HEK293T (cell line): Measurements from ENCODE around the gene HDAC9.

Source experiments
- CTCF ChIA-PET: fragments of 350-600 bp; formaldehyde crosslinking; extraction: SDS; loops from one replicate; lab custom pipeline; 2021; ENCODE audit warnings: antibody characterized with exemption, inconsistent platforms; lab: Yijun Ruan, JAX
- POLR2A ChIA-PET: fragments of 350-600 bp; formaldehyde crosslinking; extraction: SDS; loops from one replicate; lab custom pipeline; 2020; ENCODE audit warnings: antibody characterized with exemption, inconsistent platforms; lab: Yijun Ruan, JAX
- DNase-seq: peaks from one replicate; pipeline ENCODE4 v3.0.0; 2012; ENCODE audit warnings: mixed read lengths; ENCODE audit errors: extremely low spot score
- ARNT ChIP-seq: fragments of 450-650 bp; IDR thresholded peaks from 2 replicates; pipeline ENCODE4 v1.6.1; 2017; ENCODE audit warnings: mild to moderate bottlenecking
- BHLHE40 ChIP-seq: fragments of 450-650 bp; IDR thresholded peaks from 2 replicates; pipeline ENCODE4 v1.6.1; 2016; ENCODE audit warnings: mild to moderate bottlenecking, moderate library complexity, borderline replicate concordance
- CTBP1 ChIP-seq: fragments of 450-650 bp; IDR thresholded peaks from 2 replicates; pipeline ENCODE4 v1.6.1; 2016; ENCODE audit warnings: borderline replicate concordance
- ELF4 ChIP-seq: fragments of 450-650 bp; IDR thresholded peaks from 2 replicates; pipeline ENCODE4 v1.6.1; 2017; ENCODE audit warnings: antibody characterized with exemption
- FOXA1 ChIP-seq: fragments of 450-650 bp; IDR thresholded peaks from 2 replicates; pipeline ENCODE4 v1.6.1; 2016; ENCODE audit warnings: mild to moderate bottlenecking
- FOXM1 ChIP-seq: fragments of 450-650 bp; IDR thresholded peaks from 2 replicates; pipeline ENCODE4 v1.6.1; 2017; ENCODE audit warnings: mild to moderate bottlenecking, borderline replicate concordance
- HDGF ChIP-seq: fragments of 450-650 bp; IDR thresholded peaks from 2 replicates; pipeline ENCODE4 v1.6.1; 2017; ENCODE audit warnings: antibody characterized with exemption, borderline replicate concordance
- L3MBTL2 ChIP-seq: fragments of 450-650 bp; conservative IDR thresholded peaks from 2 replicates; pipeline ENCODE4 v1.6.1; 2016; ENCODE audit warnings: mild to moderate bottlenecking
- LEF1 ChIP-seq: fragments of 450-650 bp; IDR thresholded peaks from 2 replicates; pipeline ENCODE4 v1.6.1; 2017; ENCODE audit warnings: mild to moderate bottlenecking, borderline replicate concordance
- NFRKB ChIP-seq: fragments of 450-650 bp; IDR thresholded peaks from 2 replicates; pipeline ENCODE4 v1.6.1; 2016; ENCODE audit warnings: mild to moderate bottlenecking, moderate library complexity
- SP1 ChIP-seq: fragments of 450-650 bp; IDR thresholded peaks from 2 replicates; pipeline ENCODE4 v1.6.1; 2017
- SUZ12 ChIP-seq: fragments of 450-650 bp; IDR thresholded peaks from 2 replicates; pipeline ENCODE4 v1.6.1; 2016; ENCODE audit warnings: mild to moderate bottlenecking
- TARDBP ChIP-seq: fragments of 450-650 bp; IDR thresholded peaks from 2 replicates; pipeline ENCODE4 v1.6.1; 2016
- ZNF384 ChIP-seq: fragments of 450-650 bp; IDR thresholded peaks from 2 replicates; pipeline ENCODE4 v1.6.1; 2016

Gene HDAC9

DNA sequence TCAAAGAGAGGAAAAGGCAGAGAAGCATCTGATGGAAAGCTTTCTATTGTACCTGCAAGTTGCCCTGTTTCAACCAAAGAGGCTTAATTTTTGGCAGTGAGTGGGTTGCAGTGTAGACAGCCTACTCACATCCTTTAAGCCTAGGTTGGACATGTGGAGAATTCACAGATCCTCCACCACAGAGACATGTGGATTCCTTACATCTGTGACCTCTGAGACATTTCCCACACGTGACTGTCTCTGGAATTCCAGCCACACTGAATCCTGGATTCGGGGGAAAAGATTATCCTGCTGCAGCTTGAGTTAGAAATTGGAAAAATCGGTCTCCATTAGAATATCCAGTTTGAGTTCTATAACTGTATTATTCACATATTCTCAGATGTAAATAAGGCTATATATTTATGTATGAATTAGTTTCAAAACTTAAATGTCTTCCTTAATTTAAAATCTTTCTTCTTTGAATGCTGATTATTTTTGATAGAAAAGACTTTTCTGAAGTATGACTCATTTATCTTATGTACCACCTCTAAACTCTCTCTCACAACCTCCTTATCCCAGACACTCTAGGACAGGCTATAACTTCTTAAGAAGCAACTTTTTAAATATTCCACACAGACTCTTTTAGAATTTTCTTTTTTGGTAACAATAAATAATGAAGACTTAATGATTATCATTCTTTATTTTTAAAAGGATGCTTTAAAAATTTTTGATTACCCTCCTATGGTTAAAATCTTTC lies 498.6 kb downstream of the HDAC9 start:
- TF ChIP-seq SUZ12: no peak
- no peak for TF ChIP-seq ZNF384
- TF ChIP-seq NFRKB: no peak
- POLR2A ChIA-PET: no interaction called here
- no peak for DNase-seq
- CTCF ChIA-PET: no interaction called here

DNA sequence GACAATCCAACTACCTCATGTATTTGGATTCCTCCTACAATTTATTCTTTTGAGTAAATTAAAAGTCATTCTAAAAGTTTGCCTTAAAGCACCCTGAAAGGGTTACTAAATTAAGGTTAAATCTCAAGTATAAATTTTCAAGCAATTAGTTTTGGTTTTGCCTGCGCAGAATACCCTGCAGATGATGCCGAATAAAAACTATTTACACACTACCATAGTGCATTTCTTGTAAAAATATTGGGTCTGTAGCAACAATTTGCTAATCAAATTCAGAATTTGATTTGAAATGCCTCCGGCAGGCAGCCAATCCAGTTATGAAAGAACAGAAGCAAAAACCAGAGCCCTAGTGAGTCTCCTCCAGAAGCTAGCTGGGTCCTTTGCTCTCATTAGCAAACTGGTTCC lies 499.7 kb downstream of the HDAC9 start:
- POLR2A ChIA-PET: no interaction called here
- CTCF ChIA-PET: no interaction called here
- no peak for DNase-seq
- TF ChIP-seq FOXA1: no peak

DNA sequence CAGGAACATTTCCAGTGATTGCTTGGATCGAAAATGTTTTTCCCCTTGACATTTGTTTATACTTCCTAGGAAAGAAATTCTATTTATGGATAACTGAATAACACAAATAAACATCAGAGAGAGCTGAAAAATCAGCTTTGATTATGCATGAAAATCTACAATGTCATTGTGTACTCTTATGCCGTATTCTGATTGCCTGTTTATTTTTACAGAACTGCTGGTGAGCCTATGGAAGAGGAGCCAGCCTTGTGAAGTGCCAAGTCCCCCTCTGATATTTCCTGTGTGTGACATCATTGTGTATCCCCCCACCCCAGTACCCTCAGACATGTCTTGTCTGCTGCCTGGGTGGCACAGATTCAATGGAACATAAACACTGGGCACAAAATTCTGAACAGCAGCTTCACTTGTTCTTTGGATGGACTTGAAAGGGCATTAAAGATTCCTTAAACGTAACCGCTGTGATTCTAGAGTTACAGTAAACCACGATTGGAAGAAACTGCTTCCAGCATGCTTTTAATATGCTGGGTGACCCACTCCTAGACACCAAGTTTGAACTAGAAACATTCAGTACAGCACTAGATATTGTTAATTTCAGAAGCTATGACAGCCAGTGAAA lies 500.4 kb downstream of the HDAC9 start:
- CTCF ChIA-PET: no interaction called here
- no peak for DNase-seq
- POLR2A ChIA-PET: no interaction called here
- TF ChIP-seq HDGF: no peak
- no peak for TF ChIP-seq ARNT
- TF ChIP-seq CTBP1: no peak

DNA sequence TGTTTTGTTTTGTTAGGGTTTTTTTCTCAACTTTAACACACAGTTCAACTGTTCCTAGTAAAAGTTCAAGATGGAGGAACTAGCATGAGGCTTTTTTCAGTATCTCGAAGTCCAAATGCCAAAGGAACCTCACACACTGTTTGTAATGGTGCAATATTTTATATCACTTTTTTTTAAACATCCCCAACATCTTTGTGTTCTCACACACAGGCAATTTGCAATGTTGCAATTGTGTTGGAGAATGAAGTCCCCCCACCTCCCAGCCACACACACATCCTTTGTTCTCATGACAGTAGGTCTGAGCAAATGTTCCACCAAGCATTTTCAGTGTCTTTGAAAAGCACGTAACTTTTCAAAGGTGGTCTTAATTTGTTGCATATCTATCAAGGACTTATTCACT lies 501.0 kb downstream of the HDAC9 start:
- no peak for TF ChIP-seq ZNF384
- TF ChIP-seq BHLHE40: no peak
- no peak for TF ChIP-seq TARDBP
- no peak for TF ChIP-seq SP1
- no peak for DNase-seq
- ChIA-PET POLR2A (no interaction called here), CTCF (no interaction called here)

DNA sequence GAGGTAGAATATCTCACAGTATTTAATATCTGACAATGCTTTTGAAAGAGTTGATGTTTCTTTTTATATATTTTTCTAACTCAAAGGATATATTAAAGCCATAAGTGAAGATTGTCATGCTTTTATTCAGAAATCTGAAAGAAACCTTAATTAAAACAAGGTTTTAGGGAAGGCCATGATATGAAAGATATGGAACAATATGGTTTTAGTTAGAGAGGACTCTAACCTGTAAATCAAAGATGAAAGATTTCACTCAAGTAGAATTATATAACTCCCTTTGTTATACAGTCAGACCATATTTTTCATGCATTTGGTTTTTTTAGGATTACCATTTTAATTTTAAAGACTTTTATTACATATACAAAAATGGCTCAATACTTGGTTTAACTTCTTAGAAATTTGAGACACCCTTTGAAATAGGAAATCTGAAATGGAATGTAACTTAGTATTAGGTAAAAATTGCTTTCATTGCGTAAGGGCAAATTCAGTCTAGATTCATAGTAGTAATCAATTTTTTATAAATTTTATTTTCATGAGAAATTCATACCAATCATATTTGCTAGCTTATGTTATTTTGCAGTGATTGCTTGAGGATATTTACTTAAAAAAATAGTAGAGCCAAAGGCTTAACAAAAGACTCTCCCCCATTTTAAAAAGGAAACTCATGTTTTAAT lies 502.1 kb downstream of the HDAC9 start:
- POLR2A ChIA-PET: no interaction called here
- no peak for TF ChIP-seq HDGF
- no peak for TF ChIP-seq ARNT
- no peak for TF ChIP-seq ZNF384
- TF ChIP-seq FOXA1: no peak
- TF ChIP-seq SUZ12: no peak
- DNase-seq: no peak
- CTCF ChIA-PET: no interaction called here

DNA sequence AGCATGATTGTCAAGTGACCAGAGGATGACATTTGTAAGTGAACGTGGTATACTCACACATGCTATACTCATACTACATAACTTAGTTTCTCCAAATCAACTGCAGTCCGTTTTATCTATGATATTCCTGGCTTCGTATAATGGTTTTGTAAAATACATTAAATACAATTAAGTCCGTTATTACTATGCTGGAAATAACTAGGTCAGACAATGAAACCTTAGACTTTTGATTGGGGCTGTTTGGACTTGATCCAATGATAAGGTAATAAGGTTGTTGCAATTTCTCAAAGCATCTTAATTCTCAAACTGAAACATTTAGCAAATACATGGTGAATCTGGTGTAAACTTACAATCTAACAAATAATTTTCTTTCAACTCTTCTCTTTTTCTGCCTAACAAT lies 504.9 kb downstream of the HDAC9 start:
- POLR2A ChIA-PET: no interaction called here
- no peak for DNase-seq
- CTCF ChIA-PET: no interaction called here
- no peak for TF ChIP-seq ELF4
- no peak for TF ChIP-seq NFRKB
- TF ChIP-seq LEF1: no peak
- TF ChIP-seq ZNF384: no peak
- no peak for TF ChIP-seq ARNT
- no peak for TF ChIP-seq FOXA1

DNA sequence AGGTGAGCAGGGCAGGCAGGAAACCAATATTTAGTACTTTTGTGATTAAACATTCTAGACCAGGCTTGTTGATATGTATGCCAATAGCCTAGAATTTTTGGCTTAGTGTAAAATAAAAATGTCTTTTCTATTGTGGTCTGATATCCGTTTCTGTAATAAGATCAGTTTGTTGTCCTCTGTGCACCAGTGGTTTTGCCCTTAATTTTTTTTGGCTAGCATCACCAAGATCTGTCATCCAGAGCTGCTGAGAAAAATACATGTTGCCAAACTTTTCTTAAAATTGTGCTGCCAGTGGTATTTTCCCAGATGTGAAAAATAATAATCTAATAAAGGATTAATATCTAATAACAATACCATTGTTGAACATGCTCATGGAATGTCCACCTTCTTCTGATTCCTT lies 506.3 kb downstream of the HDAC9 start:
- TF ChIP-seq NFRKB (no peak), L3MBTL2 (no peak), BHLHE40 (no peak), CTBP1 (no peak), FOXA1 (no peak), ARNT (no peak), LEF1 (no peak), HDGF (no peak), TARDBP (no peak), ELF4 (no peak), ZNF384 (no peak)
- POLR2A ChIA-PET: no interaction called here
- no peak for DNase-seq
- CTCF ChIA-PET: no interaction called here

DNA sequence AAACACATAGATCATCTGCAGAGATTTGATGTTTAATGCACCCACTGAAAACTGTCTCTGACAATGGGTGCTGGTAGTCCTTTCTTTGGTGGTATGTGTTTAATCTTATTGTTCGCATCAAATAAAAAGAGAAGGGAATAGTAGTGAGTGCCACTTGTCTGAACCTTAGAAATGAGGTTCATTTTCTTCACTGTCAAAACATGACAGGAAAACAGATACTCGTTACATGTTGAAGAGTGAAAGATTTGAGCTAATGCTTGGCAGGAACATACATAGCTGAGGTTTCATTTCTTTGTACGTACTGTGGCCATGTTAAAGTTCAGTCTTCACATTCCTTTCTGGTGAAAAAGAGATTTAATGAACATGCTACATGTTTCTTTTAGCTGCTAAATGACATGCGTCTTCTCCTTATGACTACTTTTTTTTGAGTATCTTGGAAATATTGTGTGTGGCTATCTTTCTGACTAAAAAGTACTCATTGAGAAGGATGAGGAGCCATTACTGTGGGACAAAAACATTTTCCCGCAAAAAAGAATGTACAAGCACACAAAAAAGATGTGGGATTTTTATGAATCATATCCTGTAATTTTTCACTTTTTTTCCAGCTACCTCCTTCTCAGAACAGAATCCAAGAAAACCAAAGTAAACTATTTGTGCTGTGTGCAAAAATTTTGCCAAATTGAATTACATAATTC lies 513.8 kb downstream of the HDAC9 start:
- ChIA-PET POLR2A (no interaction called here), CTCF (interaction anchor here (0.7 kb wide), 1 partner anchor 116 kb away, joined by 3 read pairs; no protein-coding TSS in a partner anchor)
- DNase-seq: no peak
- no peak for TF ChIP-seq NFRKB
- no peak for TF ChIP-seq FOXM1
- TF ChIP-seq SUZ12: no peak
- TF ChIP-seq BHLHE40: no peak

DNA sequence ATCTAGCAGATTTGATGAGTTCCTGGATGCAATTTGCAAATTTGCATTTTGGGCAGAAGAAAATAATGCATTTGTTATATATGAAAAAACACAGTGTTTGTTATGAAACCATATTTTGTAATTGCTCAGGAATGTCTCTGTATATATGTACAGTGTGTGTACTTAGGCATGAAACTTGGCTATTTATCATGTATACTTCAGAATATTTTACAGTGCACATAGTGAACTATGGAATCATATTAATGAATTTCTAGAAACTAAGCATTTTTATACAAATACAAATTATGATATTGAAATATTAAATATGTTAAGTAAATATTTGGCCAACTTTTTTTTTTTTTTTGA lies 514.4 kb downstream of the HDAC9 start:
- ChIA-PET POLR2A (no interaction called here), CTCF (interaction anchor here (0.7 kb wide), 1 partner anchor 116 kb away, joined by 3 read pairs; no protein-coding TSS in a partner anchor)
- DNase-seq: no peak
- TF ChIP-seq BHLHE40: no peak
- TF ChIP-seq CTBP1: no peak
- TF ChIP-seq ARNT: no peak
